Activated naive CD4-positive, alpha-beta T cell treated with anti-CD3 and anti-CD28 coated beads, Interleukin-2, amount 10 ng/mL, durations not matched to agents 5 hours and 36 hours (primary cell): Measurements from ENCODE around the gene MARCHF10. TPM values are rescaled to one million over a fixed set of nuclear protein-coding genes. Genes with fewer than 3 reads are reported as not detected.

Experiments used
- total RNA-seq, 2 experiments: library from RNA; stranded (reverse); gene quantifications; one replicate each; pipeline ENCODE4 v1.2.3, GENCODE V29; 2021

The MARCHF10 gene
- not detected for total RNA-seq

GRCh38 chr17:62807812-62808575, at the start of gene MARCHF10:
TSS of gene MARCHF10 (minus strand) at chr17:62808314. CDS start at chr17:62801735, 6,579 bp downstream.

Other genes with a start within 250 kb of the MARCHF10 start
- 1 to 10 TPM; 1.5 to 2.7 TPM for gene MRC2, start 180.6 kb downstream of the MARCHF10 start, total RNA-seq
- 10 to 100 TPM in 1 of 2 experiments, 1 to 10 TPM in 1; 6.6 to 10.4 TPM for gene TANC2, start 157.9 kb upstream of the MARCHF10 start, total RNA-seq